GM12873 (cell line): ENCODE results near the gene PUDP.

ENCODE experiments used
- TF ChIP-seq, protein P1 (sequence below): IDR thresholded peaks from 2 replicates; pipeline ENCODE4 v1.5.1; 2012; ENCODE audit warnings: low read depth, mild to moderate bottlenecking, moderate library complexity, low read length, control low read depth; ENCODE audit not compliant: insufficient read depth; ENCODE audit errors: missing control alignments

PUDP gene

DNA sequence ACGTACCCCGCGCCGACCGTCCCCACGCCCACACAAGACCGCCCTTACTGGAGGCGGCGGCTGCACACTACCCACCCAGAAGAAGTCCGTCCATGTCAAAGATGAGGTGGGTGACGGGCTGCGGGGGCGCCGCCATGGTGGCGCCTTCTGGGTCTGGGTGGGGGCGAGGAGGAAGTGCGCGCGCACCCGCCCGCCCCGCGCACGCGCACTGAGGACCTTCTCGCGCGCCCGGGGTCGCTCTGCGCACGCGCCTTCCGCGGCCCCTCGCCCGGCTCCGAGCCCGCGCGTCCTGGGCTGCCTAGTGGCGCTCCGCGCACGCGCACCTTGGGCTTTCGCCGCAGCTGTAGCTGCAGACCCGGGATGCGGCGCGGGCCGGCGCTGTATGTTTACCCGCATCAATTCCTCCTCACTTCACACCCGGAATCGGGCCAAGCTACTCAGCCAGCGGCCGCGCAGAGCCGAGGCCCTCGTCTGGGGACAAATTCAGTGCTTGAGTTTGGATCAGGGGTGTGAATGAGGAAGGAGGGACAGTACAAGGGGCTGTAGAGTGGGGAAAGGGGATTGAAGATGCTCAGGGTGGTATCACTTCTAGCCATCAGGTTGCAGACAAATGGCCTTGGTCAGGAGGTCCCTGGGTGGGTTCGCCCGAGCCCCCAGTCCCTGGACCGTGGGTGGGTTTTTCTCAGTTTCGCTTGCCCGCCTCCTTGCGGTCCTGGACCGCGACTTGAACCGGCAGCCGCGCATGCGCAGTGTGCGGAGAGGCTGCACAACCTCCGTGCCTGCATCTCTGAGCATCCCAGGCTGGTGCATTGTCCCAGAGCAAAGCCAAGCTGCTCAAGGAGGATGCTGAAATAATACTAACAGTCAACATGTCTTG, at the start of gene PUDP:
PUDP (minus strand) TSS at position 176 of the 877 bp plus-strand sequence; CDS start at position 136, 40 bp downstream.
- TF ChIP-seq, protein P1, sequence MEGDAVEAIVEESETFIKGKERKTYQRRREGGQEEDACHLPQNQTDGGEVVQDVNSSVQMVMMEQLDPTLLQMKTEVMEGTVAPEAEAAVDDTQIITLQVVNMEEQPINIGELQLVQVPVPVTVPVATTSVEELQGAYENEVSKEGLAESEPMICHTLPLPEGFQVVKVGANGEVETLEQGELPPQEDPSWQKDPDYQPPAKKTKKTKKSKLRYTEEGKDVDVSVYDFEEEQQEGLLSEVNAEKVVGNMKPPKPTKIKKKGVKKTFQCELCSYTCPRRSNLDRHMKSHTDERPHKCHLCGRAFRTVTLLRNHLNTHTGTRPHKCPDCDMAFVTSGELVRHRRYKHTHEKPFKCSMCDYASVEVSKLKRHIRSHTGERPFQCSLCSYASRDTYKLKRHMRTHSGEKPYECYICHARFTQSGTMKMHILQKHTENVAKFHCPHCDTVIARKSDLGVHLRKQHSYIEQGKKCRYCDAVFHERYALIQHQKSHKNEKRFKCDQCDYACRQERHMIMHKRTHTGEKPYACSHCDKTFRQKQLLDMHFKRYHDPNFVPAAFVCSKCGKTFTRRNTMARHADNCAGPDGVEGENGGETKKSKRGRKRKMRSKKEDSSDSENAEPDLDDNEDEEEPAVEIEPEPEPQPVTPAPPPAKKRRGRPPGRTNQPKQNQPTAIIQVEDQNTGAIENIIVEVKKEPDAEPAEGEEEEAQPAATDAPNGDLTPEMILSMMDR: peak; percentile 25

DNA sequence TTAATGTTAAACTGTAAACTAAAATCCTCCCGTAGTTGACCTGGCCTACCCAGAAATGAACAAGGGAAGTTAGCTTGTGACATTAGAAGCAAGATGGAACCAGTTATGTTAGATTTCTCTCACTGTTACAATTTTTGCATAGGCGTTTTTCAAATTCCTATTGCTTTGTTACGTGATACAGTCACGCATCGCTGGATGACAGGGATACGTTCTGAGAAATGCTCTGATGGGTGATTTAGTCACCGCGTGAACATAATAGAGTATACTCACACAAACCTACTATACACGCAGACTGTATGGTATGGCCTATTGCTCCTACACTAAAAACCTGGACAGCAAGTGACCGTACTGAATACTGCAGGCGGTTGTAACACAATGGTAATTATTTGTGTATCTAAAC, 46.7 kb upstream of the PUDP start:
- TF ChIP-seq, protein P1: no peak

DNA sequence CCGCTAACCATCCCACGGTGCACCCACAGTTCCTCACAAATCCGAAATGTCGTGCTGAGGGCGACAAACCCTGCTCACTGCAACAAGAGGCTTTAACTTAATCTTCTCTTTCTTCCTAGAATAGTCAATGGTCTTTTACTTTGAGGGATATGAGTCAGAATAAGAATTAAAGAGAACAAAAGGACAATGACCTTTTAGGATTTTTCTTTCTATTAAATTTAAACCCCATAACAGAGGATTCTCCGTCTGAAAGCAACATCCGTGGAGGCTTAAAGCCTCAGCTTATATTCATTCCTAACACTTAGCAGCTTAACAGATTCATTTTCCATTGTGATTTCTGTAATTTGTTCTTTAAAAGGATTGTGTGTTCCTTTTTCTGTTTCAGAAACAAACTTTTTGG, 44.9 kb upstream of the PUDP start:
- TF ChIP-seq, protein P1: no peak

DNA sequence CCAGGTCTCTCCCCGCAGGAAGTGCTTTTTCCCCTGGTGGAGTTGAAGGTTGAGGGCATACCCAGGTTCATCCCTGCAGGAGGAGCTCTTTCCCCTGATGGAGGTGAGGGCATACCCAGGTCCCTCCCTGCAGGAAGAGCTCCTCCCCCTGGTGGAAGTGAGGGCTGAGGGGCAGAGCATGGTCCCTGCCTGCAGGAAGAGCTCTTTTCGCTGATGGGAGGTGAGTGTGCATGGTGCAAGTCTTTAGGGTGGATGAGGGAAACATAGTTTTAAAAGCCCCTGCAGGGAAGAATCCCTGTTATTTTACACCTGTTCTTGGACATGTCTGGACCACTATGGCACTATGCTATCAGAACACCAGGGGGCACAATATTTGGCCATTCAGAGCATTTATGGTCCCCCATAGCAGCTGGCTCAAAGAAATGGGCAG, 43.7 kb upstream of the PUDP start:
- TF ChIP-seq, protein P1: peak; percentile 44

DNA sequence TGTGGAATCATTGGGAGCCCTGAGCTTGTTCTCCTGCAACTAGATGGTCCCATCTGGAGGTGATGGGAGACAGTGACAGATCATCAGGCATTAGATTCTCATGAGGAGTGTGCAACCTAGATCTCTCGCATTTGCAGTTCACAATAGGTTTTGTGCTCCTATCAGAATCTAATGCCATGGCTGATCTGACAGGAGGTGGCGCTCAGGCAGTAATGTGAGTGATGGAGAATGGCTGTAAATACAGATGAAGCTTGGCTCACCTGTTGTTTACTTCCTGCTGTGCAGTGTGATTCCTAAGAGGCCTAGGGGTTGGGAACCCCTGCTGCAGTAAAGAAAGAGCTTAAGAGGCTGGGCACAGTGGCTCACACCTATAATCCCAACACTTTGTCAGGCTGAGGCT, 42.2 kb upstream of the PUDP start:
- TF ChIP-seq, protein P1: peak; percentile 14

DNA sequence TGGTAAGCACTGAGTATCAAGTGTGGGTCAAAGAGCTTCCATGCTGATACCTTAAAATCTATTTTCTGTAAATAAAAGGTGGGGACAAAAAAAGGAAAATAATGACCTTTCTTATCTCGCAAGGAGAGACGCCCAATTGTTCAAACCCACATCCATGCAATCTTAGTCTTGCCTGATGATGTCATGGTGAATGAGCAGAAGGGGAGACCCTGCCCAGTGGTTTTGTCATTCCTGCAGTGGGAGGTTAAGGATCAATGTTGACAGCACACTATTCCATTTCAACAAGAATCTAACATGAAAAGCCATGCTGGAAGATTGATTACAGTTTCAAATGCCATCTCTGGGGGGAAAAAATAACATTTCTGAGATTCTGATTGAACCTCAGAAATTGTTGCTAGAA, 40.7 kb upstream of the PUDP start:
- TF ChIP-seq, protein P1: no peak

DNA sequence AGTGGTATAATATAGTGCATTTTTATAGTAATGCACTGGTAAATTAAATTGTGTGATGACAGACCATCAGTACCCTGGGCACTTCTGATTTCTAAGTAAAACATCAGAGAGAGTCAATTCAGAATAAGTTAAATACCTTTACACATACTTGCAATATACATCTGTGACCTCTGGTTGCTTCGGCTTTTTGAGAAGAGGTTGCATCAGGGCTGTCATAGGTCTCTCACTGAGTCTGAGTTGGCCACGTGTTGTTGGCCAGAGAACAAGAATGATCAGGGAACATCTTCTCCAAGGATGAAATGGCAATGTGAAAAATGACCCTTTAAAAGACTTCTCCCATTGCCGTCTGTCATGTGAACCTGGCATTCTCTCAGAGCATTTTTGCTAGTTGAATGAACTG, 36.9 kb upstream of the PUDP start:
- TF ChIP-seq, protein P1: no peak
